Astrocyte (in vitro differentiated cells and primary cell): ENCODE measurements around the gene TAS2R16.

Experiments used
- CTCF ChIP-seq: IDR thresholded peaks from 2 replicates; pipeline ENCODE4 v1.5.1; 2011; ENCODE audit warnings: low read depth, mild to moderate bottlenecking, inconsistent platforms, low read length, moderate library complexity; ENCODE audit not compliant: insufficient read depth
- EZH2 ChIP-seq: IDR thresholded peaks from 2 replicates; pipeline ENCODE4 v1.6.1; 2012; ENCODE audit warnings: mild to moderate bottlenecking, low read length, inconsistent platforms; ENCODE audit not compliant: insufficient read depth

DNA sequence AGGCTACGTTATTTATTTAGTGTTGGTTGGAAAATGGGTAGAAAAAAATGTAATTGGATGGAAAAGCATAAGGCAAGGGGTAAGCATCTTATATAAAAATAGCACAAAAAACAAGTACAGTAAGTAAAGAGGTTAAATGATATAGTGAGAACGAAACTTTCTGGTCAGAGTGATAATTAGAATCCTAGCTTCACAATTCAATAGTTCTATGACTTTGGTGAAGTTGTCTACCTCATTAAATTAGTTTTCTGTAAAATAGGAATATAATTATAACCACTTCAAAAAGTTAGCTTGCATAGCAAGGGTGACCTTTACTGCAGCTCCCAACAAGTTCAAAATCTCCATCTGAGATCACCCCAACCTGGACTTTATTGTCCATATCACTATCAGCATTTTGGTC is 30.8 kb upstream of the TAS2R16 start:
- TF ChIP-seq CTCF = no peak
- TF ChIP-seq EZH2 = no peak
